GM19025 (cell line): ENCODE results near the gene GPC5.

ENCODE experiments used
- ATAC-seq: cut with Tn5 transposase; IDR thresholded peaks from one replicate; pipeline ENCODE4 v1.9.1; 2021; ENCODE audit warnings: mild to moderate bottlenecking, low read depth, moderate library complexity; ENCODE audit not compliant: unreplicated experiment

GPC5 gene

DNA sequence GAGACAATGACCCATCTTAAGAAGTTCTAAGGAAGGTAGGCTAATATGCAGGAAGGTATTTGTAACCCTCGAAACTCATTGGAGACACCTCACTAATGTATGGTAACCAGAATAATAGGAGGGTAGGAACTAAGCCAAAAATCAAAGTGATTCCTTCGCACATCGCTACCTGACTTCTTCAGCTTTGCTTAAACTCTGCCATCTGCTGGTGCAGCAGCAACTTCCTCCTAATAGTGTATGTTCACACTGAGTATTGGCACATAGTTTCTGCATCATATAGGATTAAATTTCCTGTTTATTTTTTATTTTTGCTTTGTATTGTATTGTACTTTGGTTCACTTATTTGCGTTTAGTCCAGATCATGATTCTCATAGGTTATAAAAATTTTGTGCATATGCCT, 676.2 kb downstream of the GPC5 start:
- ATAC-seq: no peak

DNA sequence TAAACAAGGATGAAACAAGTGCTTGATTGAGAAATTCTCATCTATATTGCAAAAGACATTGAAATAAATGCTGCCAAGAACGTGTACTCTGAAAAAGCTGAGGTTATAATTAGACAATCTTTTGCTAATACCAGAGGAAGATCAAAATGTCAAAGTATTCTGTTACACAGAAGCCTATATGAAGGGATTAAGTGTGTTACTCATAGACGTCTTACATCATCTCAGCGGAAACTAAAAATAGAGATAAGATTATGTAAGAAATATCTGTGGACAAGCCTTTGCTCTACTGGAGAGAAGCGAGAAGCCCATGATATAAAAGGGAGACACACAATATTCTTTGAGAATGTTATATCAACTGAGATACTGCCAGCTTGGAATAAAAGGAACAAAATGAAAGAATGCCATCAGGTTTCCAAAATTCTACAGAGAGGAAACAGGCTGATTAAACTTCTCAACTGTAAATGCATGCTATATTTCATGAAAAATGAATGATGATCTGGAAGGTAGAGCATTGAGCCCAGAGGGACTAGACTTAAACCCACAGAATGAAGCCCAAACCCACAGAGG, 699.0 kb downstream of the GPC5 start:
- no peak for ATAC-seq

DNA sequence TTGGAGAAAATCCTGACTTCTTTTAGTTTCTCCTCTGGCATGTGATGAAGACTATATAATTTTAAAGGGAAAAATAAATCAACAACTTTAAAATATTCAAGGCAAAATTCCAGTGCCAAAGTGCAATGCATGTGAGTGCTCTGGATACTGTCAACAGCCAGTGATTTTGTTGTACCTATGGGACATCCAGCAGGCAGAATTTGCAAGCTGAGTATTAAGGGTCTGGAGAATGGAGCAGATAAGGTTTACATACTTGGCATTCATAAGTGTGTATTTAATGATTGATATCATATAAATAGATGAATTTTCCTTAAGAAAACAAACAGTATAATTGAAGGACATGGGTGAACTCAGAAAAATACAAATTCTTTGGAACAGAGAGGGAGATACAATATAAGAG, 703.4 kb downstream of the GPC5 start:
- no peak for ATAC-seq

DNA sequence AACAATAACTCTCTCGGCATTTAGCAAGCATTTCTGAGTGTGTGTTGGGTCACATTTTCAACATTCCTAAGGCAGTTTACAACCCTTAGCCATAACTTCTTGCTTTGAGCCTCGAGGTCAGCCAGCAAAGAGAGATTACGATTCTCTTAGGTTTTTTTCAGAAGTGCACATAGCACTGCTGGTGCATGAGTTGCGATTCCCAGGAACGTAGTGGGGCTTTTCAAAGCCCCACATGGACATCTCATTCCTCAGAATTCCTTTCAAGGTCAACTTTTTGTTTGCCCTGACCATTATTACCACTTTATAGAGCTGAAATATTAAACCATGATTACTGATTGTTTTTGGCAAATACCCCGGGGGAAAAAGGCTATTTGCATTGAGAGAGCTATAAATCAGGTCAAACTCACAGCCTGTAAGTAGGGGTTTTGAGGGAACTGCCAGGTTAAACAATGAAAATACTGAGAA, 705.3 kb downstream of the GPC5 start:
- no peak for ATAC-seq

- no peak for ATAC-seq
These were observed 723.9 kb downstream of the GPC5 start for GRCh38 chr13:92122186-92122853.

DNA sequence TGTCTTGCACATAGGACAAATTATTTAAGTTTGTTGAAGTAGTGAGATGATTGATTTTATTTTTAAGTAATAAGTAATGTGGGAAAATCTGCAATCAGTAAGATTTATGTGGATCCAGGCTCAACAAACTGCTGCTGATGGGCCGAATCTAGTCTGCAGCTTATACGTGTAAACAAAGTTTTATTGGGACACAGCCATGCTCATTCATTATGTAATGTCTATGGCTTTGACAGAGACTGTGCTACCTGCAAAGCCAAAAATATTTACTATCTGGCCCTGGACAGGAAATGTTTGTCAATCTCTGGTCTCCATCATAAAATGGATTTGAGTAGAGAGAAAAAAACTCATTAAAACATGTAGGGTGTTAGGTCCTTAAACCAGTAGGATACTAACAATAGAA, 728.0 kb downstream of the GPC5 start:
- no peak for ATAC-seq

DNA sequence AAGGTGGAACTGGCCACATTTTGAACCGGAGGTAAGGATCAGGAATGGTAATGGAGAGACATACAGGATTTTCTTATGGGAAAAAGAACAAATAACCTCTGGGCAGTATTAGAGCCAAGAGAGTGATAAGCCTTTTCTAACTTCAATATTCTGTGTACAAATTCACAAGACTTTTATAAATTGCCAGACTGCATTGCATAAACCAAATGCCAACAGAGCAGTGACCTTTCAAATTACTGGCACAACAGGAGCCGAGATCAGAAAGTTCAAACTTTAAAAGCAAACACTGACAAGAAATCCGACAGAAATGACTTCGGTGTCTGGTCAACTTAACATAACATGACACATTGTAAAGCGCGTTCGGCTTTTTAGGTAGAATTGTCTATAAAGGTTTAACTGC, 737.1 kb downstream of the GPC5 start:
- ATAC-seq: no peak

DNA sequence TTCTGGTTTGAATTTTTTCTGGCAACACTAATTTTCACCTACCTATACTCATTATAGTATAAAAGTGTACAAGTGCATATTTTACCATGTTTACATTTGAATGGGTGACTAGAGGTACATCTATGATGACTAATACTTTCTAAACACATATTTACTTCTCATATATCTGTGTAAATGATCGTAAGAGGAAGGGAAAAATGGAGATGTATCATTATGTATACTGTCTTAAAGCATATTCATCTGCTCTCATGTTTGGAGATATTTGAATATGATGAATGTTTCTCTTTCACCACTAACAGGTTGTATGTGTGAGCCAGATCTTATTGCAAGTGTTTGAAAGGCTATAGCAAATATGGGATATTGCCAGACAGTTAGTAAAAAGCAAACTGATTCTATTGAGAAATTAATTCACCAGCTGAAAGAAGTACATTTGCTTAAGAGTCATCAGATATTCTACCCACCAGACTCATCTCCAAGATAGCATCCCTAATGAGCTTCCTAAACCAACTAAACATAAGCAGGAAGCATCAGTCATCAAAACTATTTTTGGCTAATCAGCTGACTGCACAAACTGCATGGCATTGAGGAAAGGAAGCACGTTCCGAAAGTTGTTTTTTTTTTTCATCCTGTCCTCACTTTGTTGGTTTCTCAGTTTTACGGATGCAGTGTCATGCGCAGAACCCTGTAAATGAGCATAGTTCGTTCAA, 738.2 kb downstream of the GPC5 start:
- ATAC-seq: no peak

DNA sequence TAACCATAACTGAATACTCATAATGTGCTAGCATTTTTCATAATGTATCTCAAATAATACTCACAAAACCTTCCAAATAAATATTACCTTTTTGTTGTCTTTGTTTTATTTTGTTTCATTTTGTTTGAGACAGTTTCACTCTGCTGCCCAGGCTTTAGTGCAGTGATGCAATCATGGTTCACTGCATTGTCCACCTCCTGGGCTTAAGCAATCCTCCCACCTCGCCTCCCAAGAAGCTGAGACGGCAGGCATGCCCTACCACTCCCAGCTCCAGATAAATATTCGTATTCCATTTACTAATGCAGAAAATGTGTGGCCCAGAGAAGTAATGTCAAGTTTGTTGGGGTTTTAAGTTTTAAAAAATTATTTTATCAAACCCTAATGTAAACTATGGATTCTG, 739.1 kb downstream of the GPC5 start:
- ATAC-seq: no peak

DNA sequence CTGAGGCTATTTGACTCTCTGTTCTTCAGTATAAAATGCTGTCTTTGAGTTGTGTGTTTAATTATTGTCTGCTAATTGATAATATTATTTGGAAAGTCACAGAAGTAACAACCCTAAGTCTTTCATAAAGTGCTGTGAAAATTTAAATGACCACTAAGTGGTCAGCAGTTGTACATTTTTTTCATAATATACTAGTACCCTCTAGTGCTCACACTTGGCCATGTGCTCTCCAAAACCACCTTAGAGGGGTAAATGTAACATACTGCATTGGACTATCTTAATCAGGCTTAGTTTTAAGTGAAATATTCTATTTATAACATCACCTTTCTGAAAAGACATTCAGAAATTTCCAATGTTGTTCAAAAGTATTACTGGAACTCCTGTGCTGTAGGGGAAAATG, 745.3 kb downstream of the GPC5 start:
- ATAC-seq: no peak

DNA sequence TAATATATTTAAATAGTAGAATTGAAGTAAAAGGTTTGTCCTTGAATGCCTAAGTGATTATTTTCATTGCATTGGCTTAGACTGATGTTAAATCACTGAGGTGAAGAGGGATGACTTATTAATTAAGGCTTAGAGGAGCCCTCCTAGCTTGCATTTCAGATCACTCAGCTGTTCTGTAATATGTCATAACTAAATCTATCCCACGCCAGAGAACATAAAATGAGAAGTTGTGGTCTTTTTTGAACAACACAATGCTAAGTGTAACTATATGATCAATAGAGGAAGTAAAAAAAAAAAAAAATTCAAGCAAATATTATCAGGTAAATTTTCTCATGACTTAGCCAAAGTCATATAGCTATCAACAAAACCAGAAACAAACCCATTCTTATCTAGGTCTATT, 752.2 kb downstream of the GPC5 start:
- no peak for ATAC-seq

DNA sequence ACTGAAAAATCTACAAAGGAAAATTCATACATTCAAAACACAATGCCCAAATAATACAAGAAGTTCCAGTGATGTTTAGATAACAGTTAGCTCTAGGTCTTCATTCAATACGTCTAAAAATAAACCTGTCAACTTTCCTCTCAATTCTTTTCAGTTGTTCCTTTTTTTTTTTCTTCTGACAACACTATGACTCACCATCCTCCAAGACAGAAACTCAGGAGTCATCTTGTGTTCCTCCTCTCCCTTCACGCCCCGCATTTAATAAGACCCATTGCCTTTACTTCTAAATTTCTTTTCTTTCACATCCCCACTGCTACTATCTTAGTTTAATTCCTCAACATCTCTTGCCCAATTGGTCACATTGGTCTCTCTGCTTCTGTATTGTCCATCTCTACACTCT, 759.9 kb downstream of the GPC5 start:
- no peak for ATAC-seq

- ATAC-seq: no peak
These were observed 766.4 kb downstream of the GPC5 start for GRCh38 chr13:92164822-92165221.

DNA sequence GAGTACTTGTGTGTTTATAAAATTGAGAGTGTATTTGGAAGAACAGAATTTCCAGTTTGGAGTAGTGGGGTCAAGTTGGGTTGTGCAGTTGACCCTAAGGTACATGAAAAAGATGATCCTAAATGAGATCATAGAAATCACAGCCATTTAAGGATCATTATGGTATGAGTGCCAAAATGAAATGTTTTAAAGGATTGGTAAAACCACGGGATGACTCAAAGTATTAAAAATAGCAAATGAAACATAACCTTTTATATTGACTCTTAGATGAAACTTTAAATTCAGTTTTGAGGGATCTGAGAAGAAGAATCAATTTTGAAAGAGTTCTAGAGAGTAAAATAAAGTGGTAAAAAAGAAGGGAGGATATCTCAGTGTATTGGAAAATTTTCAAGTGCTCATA, 773.8 kb downstream of the GPC5 start:
- ATAC-seq: no peak

GRCh38 chr13:92173254-92173653, 774.8 kb downstream of the GPC5 start:
- ATAC-seq: no peak

DNA sequence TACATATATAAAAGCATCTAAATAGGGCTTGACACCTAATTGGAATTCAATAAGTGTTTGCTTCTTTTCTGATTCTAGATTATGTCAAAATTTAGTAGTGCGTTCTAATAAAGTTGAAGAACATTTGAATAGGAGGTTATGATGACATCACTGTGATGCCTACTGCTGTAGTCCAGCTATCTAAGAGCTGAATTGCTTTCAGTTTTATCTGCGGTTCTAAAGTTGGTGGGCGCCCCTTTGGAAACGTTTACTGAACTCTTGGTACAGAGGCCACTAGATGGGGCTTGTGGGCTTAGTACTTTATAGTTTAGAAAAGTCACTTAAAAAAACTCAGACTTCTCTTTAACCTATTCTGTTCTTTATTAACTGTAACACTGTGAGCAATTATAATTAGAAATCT, 776.9 kb downstream of the GPC5 start:
- ATAC-seq: no peak

DNA sequence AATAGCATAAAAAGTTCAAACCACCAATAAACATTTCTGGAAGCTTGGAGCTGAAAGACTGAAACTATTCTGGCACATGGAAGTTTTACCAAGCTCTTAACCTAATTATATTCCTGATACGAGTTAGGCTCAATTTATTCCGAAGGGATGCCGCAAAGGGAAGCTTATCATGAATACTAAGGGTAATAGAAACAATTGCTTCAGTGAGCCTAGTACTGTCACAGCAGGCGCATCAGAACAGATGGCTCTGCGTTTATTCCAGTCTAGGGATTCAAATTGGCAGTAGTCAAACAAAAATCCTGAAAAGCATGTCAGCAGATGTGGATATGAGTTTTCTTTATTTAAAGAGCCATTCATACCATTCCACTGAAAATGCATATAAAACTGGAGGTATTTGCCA, 779.5 kb downstream of the GPC5 start:
- no peak for ATAC-seq

DNA sequence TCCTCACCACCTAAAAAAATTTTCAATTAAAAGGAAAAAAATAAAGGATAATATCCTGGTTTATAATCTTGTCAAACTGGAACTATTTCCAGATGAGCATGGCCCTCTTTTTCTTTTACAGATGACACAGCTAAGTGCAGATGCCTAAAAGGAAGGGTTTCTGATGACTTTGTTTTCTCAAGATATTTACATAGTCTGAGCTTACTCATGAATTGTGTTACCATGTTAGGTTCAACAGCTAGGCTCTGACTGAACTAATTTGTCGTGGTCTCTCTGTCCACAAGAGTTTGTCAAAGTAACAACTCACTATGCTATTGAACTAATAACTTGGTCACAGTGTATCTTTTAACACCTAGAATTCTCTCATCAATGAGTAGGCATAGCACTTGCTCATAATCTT, 780.8 kb downstream of the GPC5 start:
- no peak for ATAC-seq

- ATAC-seq: no peak
These were observed 789.1 kb downstream of the GPC5 start for GRCh38 chr13:92187378-92187989.

DNA sequence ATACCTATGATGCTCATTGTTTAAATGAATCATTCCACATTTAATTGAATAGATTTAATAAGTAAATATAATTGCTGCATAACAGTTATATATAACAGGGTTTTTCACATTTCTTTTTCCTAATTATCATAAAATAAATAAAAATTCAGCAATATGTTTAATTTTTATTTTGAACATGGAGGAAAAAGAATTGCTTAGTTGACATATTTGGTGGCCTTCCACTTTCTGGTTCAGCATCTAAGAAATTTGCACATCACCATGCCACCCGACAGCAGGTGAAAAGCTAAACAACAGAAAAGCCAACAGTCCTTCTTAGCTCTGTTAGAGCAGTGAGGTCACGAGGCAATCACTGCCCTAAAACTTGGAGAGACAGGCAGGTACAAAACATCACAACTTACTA, 790.2 kb downstream of the GPC5 start:
- no peak for ATAC-seq

GRCh38 chr13:92196591-92197256, 798.3 kb downstream of the GPC5 start:
- ATAC-seq: no peak
